ENCODE data around the gene CLNS1A. TPM values are rescaled to one million over a fixed set of nuclear protein-coding genes. Genes with fewer than 3 reads are reported as not detected.

The CLNS1A gene
- polyA plus RNA-seq, 3 donors, result 222 to 247 (median 227) TPM

Other genes with a start within 250 kb of the CLNS1A start
- 10 to 100 TPM; 86.6 to 90.6 (median 88.6) TPM for gene PAK1, start 163.7 kb downstream of the CLNS1A start, polyA plus RNA-seq (ENCODE audit: insufficient read length in 3 of 3)
- 1 to 10 TPM; 3.5 to 4.1 (median 3.6) TPM for gene AQP11, start 47.8 kb downstream of the CLNS1A start, polyA plus RNA-seq (ENCODE audit: insufficient read length in 3 of 3)
- gene RSF1, start 182.9 kb upstream of the CLNS1A start, polyA plus RNA-seq (ENCODE audit: insufficient read length in 3 of 3), result 10 to 100 TPM; 70.5 to 82.8 (median 74.2) TPM
- 10 to 100 TPM; 52.0 to 58.2 (median 57.8) TPM for gene AAMDC, start 183.3 kb upstream of the CLNS1A start, polyA plus RNA-seq (ENCODE audit: insufficient read length in 3 of 3)

Measured in right renal cortex interstitium (tissue), 3 donors.